PC-9 (cell line): ENCODE measurements around the gene BCAT1.

Experiments used
- CTCF ChIP-seq: fragments of 200-600 bp; sonication (generic); conservative IDR thresholded peaks from 2 replicates; pipeline ENCODE4 v1.6.1; 2017; ENCODE audit warnings: mixed run types, antibody characterized with exemption, mild to moderate bottlenecking, moderate library complexity
- EZH2 ChIP-seq: fragments of 200-600 bp; sonication (generic); IDR thresholded peaks from 2 replicates; pipeline ENCODE4 v1.8.0; 2017; ENCODE audit warnings: antibody characterized with exemption, low read depth

GRCh38 chr12:24945039-24945438 lies 3.9 kb downstream of the BCAT1 start:
- no peak for TF ChIP-seq CTCF
- TF ChIP-seq EZH2: no peak
